Measurements from ENCODE around the gene ARID5B. TPM values are rescaled to one million over a fixed set of nuclear protein-coding genes. Genes with fewer than 3 reads are reported as not detected.

ARID5B gene
- total and polyA plus RNA-seq, 2 experiments from 2014 or later: 53.2 to 55.0 TPM

DNA sequence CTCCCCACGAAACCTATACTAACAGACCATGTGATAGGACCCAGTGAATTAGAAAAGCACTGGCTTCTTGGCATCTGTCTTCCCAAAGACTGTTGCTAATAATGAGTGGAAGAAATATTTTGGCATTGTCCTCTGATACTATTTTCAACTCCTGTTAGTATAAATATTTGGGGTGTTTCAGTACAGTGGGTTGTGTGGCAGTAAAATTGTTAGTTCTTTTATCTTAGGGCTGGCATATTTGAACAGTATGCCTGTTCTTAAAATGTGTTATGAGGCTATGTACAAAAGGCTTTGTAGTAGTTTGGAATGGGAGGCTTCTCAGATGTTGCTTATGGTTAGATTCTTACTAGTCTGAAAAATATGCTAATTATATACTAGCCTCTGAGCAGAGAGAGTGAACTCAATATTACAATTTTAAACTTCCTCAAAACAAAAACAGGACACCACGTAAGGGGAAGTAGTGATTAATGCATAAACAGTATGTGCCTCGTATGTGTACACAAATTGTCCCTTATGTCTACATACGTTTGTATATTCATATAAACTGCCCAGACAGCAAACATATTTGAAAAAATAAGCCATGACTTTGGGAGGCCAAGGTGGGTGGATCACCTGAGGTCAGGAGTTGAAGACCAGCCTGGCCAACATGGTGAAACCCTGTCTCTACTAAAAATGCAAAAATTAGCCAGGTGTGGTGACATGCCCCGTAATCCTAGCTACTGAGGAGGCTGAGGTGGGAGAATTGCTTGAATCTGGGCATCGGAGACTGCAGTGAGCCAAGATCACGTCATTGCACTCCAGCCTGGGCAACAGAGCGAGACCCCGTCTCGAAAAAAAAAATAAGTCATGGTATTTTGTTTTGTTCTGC lies 115.4 kb downstream of the ARID5B start:
- Histone ChIP-seq H3K27me3 (no peaks in the 10 kb centered on the region), H3K36me3 (replicated peaks; ENCODE audit: insufficient read depth, low read depth) (no peaks in the 10 kb centered on the region), H3K9me3 (ENCODE audit: low read depth) (no peaks in the 10 kb centered on the region), H3K27ac (peak overlapping the region; percentile 83), H3K4me3 (no peak overlapping the region), H3K9me2 (replicated peaks; ENCODE audit: insufficient read depth) (no peaks in the 10 kb centered on the region), H2AFZ (no peak overlapping the region), H3K4me1 (ENCODE audit: insufficient read depth) (peaks cover 57% of the 10 kb centered on the region), H3K79me2 (peaks cover 84% of the 10 kb centered on the region), H3K4me2 (no peak overlapping the region), H4K20me1 (ENCODE audit: insufficient read depth, poor library complexity, severe bottlenecking) (no peaks in the 10 kb centered on the region)
- TF ChIP-seq EZH2 (IDR thresholded peaks at IDR 0.05; ENCODE audit: borderline replicate concordance) (no peak), EZH2phosphoT487 (IDR thresholded peaks at IDR 0.05; ENCODE audit: low read depth, severe bottlenecking, unreplicated experiment) (no peak), CTCF (IDR thresholded peaks at IDR 0.05; ENCODE audit: poor library complexity) (no peak)
- DNase-seq (ENCODE audit: low spot score): no peak
- 82% methylated on average over 10 of the region's 10 CpGs for WGBS (ENCODE audit: low lambda C conversion rate, missing lambda C conversion rate)

GRCh38 chr10:62017491-62017870 lies 116.0 kb downstream of the ARID5B start:
- no peaks in the 10 kb centered on the region for H3K9me2 ChIP-seq (replicated peaks; ENCODE audit: insufficient read depth)
- no peaks in the 10 kb centered on the region for H3K27me3 ChIP-seq
- H3K4me1 ChIP-seq (ENCODE audit: insufficient read depth): peaks cover 62% of the 10 kb centered on the region
- no peaks in the 10 kb centered on the region for H3K36me3 ChIP-seq (replicated peaks; ENCODE audit: insufficient read depth, low read depth)
- H3K79me2 ChIP-seq: peaks cover 91% of the 10 kb centered on the region
- peak overlapping the region; percentile 6 for H3K4me2 ChIP-seq
- H3K4me3 ChIP-seq: no peak overlapping the region
- no peaks in the 10 kb centered on the region for H3K9me3 ChIP-seq (ENCODE audit: low read depth)
- H2AFZ ChIP-seq: no peak overlapping the region
- peak overlapping the region; percentile 83 for H3K27ac ChIP-seq
- H4K20me1 ChIP-seq (ENCODE audit: insufficient read depth, poor library complexity, severe bottlenecking): no peaks in the 10 kb centered on the region
- no peak for DNase-seq (ENCODE audit: low spot score)
- no peak for TF ChIP-seq CTCF (IDR thresholded peaks at IDR 0.05; ENCODE audit: poor library complexity)

- Histone ChIP-seq H3K4me2 (peak overlapping the region; percentile 6), H3K27me3 (no peaks in the 10 kb centered on the region), H3K4me1 (ENCODE audit: insufficient read depth) (peaks cover 68% of the 10 kb centered on the region), H3K36me3 (replicated peaks; ENCODE audit: insufficient read depth, low read depth) (no peaks in the 10 kb centered on the region), H3K27ac (peak overlapping the region; percentile 83), H3K9me2 (replicated peaks; ENCODE audit: insufficient read depth) (no peaks in the 10 kb centered on the region), H2AFZ (no peak overlapping the region), H3K4me3 (no peak overlapping the region), H3K9me3 (ENCODE audit: low read depth) (no peaks in the 10 kb centered on the region), H3K79me2 (peaks cover 93% of the 10 kb centered on the region), H4K20me1 (ENCODE audit: insufficient read depth, poor library complexity, severe bottlenecking) (no peaks in the 10 kb centered on the region)
- no peak for DNase-seq (ENCODE audit: low spot score)
- 65% methylated on average over 9 of the region's 9 CpGs for WGBS (ENCODE audit: low lambda C conversion rate, missing lambda C conversion rate)
- no peak for TF ChIP-seq EZH2 (IDR thresholded peaks at IDR 0.05; ENCODE audit: borderline replicate concordance)
- TF ChIP-seq CTCF (IDR thresholded peaks at IDR 0.05; ENCODE audit: poor library complexity): no peak
- TF ChIP-seq EZH2phosphoT487 (IDR thresholded peaks at IDR 0.05; ENCODE audit: low read depth, severe bottlenecking, unreplicated experiment): no peak
These were observed 116.8 kb downstream of the ARID5B start for GRCh38 chr10:62018131-62018911.
